CD4-positive, alpha-beta T cell (primary cell): ENCODE results near the gene ATPAF1. TPM values are rescaled to one million over a fixed set of nuclear protein-coding genes. Genes with fewer than 3 reads are reported as not detected.

ENCODE experiments used
- ATAC-seq: fragments of 200-7000 bp; cut with Tn5 transposase; one replicate; pipeline ENCODE4 v1.10.0; 2022; ENCODE audit warnings: mild to moderate bottlenecking; ENCODE audit not compliant: poor library complexity
- CTCF ChIA-PET: fragments of 350-600 bp; sonication (Branson Sonifier 250); formaldehyde crosslinking; loops from one replicate; lab custom pipeline; 2021; ENCODE audit warnings: antibody characterized with exemption, inconsistent platforms; lab: Charles Lee
- POLR2A ChIA-PET: fragments of 350-600 bp; sonication (Branson Sonifier 250); formaldehyde crosslinking; loops from one replicate; lab custom pipeline; 2021; ENCODE audit warnings: antibody characterized with exemption, inconsistent platforms; lab: Charles Lee
- DNase-seq, 14 experiments: peaks; one replicate each; pipeline ENCODE4 v3.0.0-alpha.2; 2013 to 2020; ENCODE audit warnings: mixed read lengths in 2 of 14
- H3K27ac ChIP-seq, 2 donors: one replicate each; pipeline versions ENCODE4 v1.5.1 to v1.7.0; 2013; ENCODE audit warnings: low read length in 2 of 2, low read depth in 1 of 2, mild to moderate bottlenecking in 1 of 2
- H3K27me3 ChIP-seq, 2 experiments: 1 replicate in 1 of 2; 2 replicates in 1 of 2; pipeline versions ENCODE4 v1.6.1 to v1.7.0; 2013; ENCODE audit warnings: low read length in 2 of 2, control low read depth in 1 of 2, mild to moderate bottlenecking in 1 of 2, moderate library complexity in 1 of 2; ENCODE audit not compliant: insufficient read depth in 2 of 2, control insufficient read depth in 1 of 2
- H3K36me3 ChIP-seq: one replicate; pipeline ENCODE4 v1.6.1; 2013; ENCODE audit warnings: low read length, control low read depth; ENCODE audit not compliant: insufficient read depth
- H3K4me1 ChIP-seq: one replicate; pipeline ENCODE4 v1.6.1; 2013; ENCODE audit warnings: low read length, control low read depth; ENCODE audit not compliant: insufficient read depth
- H3K4me3 ChIP-seq: one replicate; pipeline ENCODE4 v1.5.1; 2013; ENCODE audit warnings: mild to moderate bottlenecking, low read length, moderate library complexity
- H3K9me3 ChIP-seq, 2 experiments: 1 replicate in 1 of 2; 2 replicates in 1 of 2; pipeline versions ENCODE4 v1.6.1 to v1.7.0; 2013; ENCODE audit warnings: low read length in 2 of 2, mild to moderate bottlenecking in 2 of 2, control low read depth in 1 of 2, moderate library complexity in 1 of 2; ENCODE audit not compliant: control insufficient read depth in 1 of 2, insufficient read depth in 1 of 2
- H3K27ac Mint-ChIP-seq: one replicate; pipeline ENCODE4 v1.8.0; 2020; ENCODE audit warnings: mixed read lengths
- H3K27me3 Mint-ChIP-seq: one replicate; pipeline ENCODE4 v1.8.0; 2021; ENCODE audit warnings: mixed read lengths
- H3K36me3 Mint-ChIP-seq: one replicate; pipeline ENCODE4 v1.8.0; 2021; ENCODE audit warnings: low read depth, mixed read lengths
- H3K4me1 Mint-ChIP-seq: one replicate; pipeline ENCODE4 v1.8.0; 2021; ENCODE audit warnings: low read depth, mixed read lengths
- H3K4me3 Mint-ChIP-seq: one replicate; pipeline ENCODE4 v1.8.0; 2020; ENCODE audit warnings: mild to moderate bottlenecking, mixed read lengths
- H3K9me3 Mint-ChIP-seq: one replicate; pipeline ENCODE4 v1.8.0; 2020; ENCODE audit warnings: mixed read lengths
- CTCF ChIP-seq: fragments of 200-600 bp; IDR thresholded peaks from one replicate; pipeline ENCODE4 v1.8.0; 2022; ENCODE audit warnings: antibody characterized with exemption, mild to moderate bottlenecking
- intact Hi-C, 2 experiments: fragments of 100-400 bp; cut with DNase I in 1 of 2; cut with micrococcal nuclease in 1 of 2; formaldehyde crosslinking; loops; one replicate each; pipeline versions ENCODE4 v1.15.1 to v1.9.0; 2023 to 2025; cut with DNase I, micrococcal nuclease
- total RNA-seq, 174 experiments: library from RNA in 2 of 174; stranded (reverse) in 2 of 174; gene quantifications; one replicate each; pipeline ENCODE4 v1.2.3 and lab custom pipeline; 2021 to 2026

The ATPAF1 gene
- total RNA-seq, 2 experiments from 2014 or later, result 10.1 to 12.4 TPM

GRCh38 chr1:46617833-46618232 lies 50.3 kb downstream of the ATPAF1 start:
- ChIA-PET CTCF (interaction anchor here (1.2 to 4.2 kb wide), 2 partner anchors 13 to 85 kb away, joined by 3 to 20 read pairs; partner anchors contain the start of gene MKNK1), POLR2A (interaction anchor here (1.3 to 7.5 kb wide), 2 partner anchors 13 to 17 kb away, joined by 4 to 163 read pairs; partner anchors contain the start of gene MKNK1)
- intact Hi-C loops, result loop anchor here (5.0 kb wide), 2 partner anchors 49 to 99 kb away; partner anchors contain the start of genes EFCAB14 (in 2 of the 2) and ATPAF1 (in 1 of the 2)
- H3K4me1 ChIP-seq, result peaks cover 43% of the 10 kb centered on the region
- no peak for DNase-seq
- ATAC-seq, result no peak
- H3K36me3 Mint-ChIP-seq, result peaks cover 7% of the 10 kb centered on the region
- no peak overlapping the region for H3K4me3 ChIP-seq
- no peaks in the 10 kb centered on the region for H3K9me3 ChIP-seq
- H3K4me1 Mint-ChIP-seq, result peaks cover 45% of the 10 kb centered on the region
- H3K4me3 Mint-ChIP-seq, result peak overlapping the region; percentile 96
- peaks cover 3% of the 10 kb centered on the region for H3K36me3 ChIP-seq
- no peaks in the 10 kb centered on the region for H3K9me3 Mint-ChIP-seq
- H3K27me3 Mint-ChIP-seq, result no peaks in the 10 kb centered on the region
- peak overlapping the region; percentile 90 for H3K27ac Mint-ChIP-seq
- no peaks in the 10 kb centered on the region for H3K27me3 ChIP-seq
- no peak overlapping the region for H3K27ac ChIP-seq
- no peak for TF ChIP-seq CTCF

GRCh38 chr1:46617108-46617800 lies 50.9 kb downstream of the ATPAF1 start:
- H3K4me3 ChIP-seq, result peak overlapping the region; percentile 94
- peaks cover 9% of the 10 kb centered on the region for H3K36me3 ChIP-seq
- no peaks in the 10 kb centered on the region for H3K27me3 ChIP-seq
- peaks cover 47% of the 10 kb centered on the region for H3K4me1 Mint-ChIP-seq
- ATAC-seq, result no peak
- CTCF ChIA-PET, result interaction anchor here (1.2 to 4.2 kb wide), 2 partner anchors 12 to 84 kb away, joined by 3 to 20 read pairs; partner anchors contain the start of gene MKNK1
- peak overlapping the region; percentile 90 for H3K27ac Mint-ChIP-seq
- H3K27ac ChIP-seq, result peak overlapping the region in 1 of 2 donors; percentile 48
- intact Hi-C loops, result loop anchor here (5.0 kb wide), 2 partner anchors 50 to 100 kb away; partner anchors contain the start of genes EFCAB14 (in 2 of the 2) and ATPAF1 (in 1 of the 2)
- peaks cover 49% of the 10 kb centered on the region for H3K4me1 ChIP-seq
- no peak for DNase-seq
- H3K9me3 ChIP-seq, result no peaks in the 10 kb centered on the region
- no peaks in the 10 kb centered on the region for H3K9me3 Mint-ChIP-seq
- peak overlapping the region; percentile 96 for H3K4me3 Mint-ChIP-seq
- H3K27me3 Mint-ChIP-seq, result no peaks in the 10 kb centered on the region
- TF ChIP-seq CTCF, result no peak
- POLR2A ChIA-PET, result interaction anchor here (0.6 to 7.5 kb wide), 9 partner anchors 10 to 102 kb away, joined by 3 to 163 read pairs (median 4); partner anchors contain the start of genes ATPAF1, EFCAB14 and MKNK1
- peaks cover 10% of the 10 kb centered on the region for H3K36me3 Mint-ChIP-seq

- H3K4me1 ChIP-seq, result peaks cover 57% of the 10 kb centered on the region
- ChIA-PET POLR2A (interaction anchor here (0.6 to 7.5 kb wide), 10 partner anchors 11 to 102 kb away, joined by 3 to 163 read pairs (median 4); partner anchors contain the start of genes ATPAF1, EFCAB14 and MKNK1), CTCF (interaction anchor here (1.2 to 4.2 kb wide), 2 partner anchors 12 to 84 kb away, joined by 3 to 20 read pairs; partner anchors contain the start of gene MKNK1)
- intact Hi-C loops, result loop anchor here (1.0 to 5.0 kb wide), 3 partner anchors 12 to 101 kb away; partner anchors contain the start of genes EFCAB14 (in 2 of the 2), MKNK1 (in 2 of the 2) and ATPAF1 (in 1 of the 2)
- DNase-seq, result peak; percentile 39 to 80 (median 61)
- no peak for TF ChIP-seq CTCF
- peak within 1 kb of the TSS; percentile 96 for H3K4me3 Mint-ChIP-seq
- no peaks in the 10 kb centered on the region for H3K9me3 ChIP-seq
- no peaks in the 10 kb centered on the region for H3K27me3 ChIP-seq
- H3K27ac Mint-ChIP-seq, result peak within 1 kb of the TSS; percentile 90
- no peaks in the 10 kb centered on the region for H3K27me3 Mint-ChIP-seq
- peaks cover 16% of the 10 kb centered on the region for H3K36me3 ChIP-seq
- H3K4me3 ChIP-seq, result peak within 1 kb of the TSS; percentile 94
- H3K36me3 Mint-ChIP-seq, result peaks cover 12% of the 10 kb centered on the region
- ATAC-seq, result peak; percentile 84
- H3K9me3 Mint-ChIP-seq, result no peaks in the 10 kb centered on the region
- peak within 1 kb of the TSS; percentile 48 to 84 for H3K27ac ChIP-seq
- peaks cover 49% of the 10 kb centered on the region for H3K4me1 Mint-ChIP-seq
Measured at GRCh38 chr1:46616277-46617107, 51.7 kb downstream of the ATPAF1 start, which contains the start of gene MOB3C. MOB3C (minus strand) TSS chr1:46616811; CDS start chr1:46613321, 3,490 bp downstream.
